ENCODE data around the gene ITPRID1. TPM values are rescaled to one million over a fixed set of nuclear protein-coding genes. Genes with fewer than 3 reads are reported as not detected.

The ITPRID1 gene
- total RNA-seq, 2 donors from 2014 or later = 5.6 to 21.8 TPM

GRCh38 chr7:31707089-31707488 is 193.2 kb downstream of the ITPRID1 start:
- no peak for DNase-seq
- Mint-ChIP-seq H3K36me3 (ENCODE audit: low read depth) (peaks cover 3% of the 10 kb centered on the region), H3K4me1 (peaks cover 30% of the 10 kb centered on the region), H3K27me3 (ENCODE audit: insufficient read depth) (peaks cover 17% of the 10 kb centered on the region), H3K4me3 (no peak overlapping the region), H3K9me3 (peaks cover 3% of the 10 kb centered on the region), H3K27ac (no peak overlapping the region)
- Histone ChIP-seq H3K4me3 (ENCODE audit: low read length) (no peak overlapping the region), H3K4me1 (ENCODE audit: control insufficient read depth, insufficient read depth, low read length) (peaks cover 6% of the 10 kb centered on the region), H3K36me3 (ENCODE audit: control insufficient read depth, insufficient read depth, low read length) (no peaks in the 10 kb centered on the region), H3K27me3 (ENCODE audit: control insufficient read depth, insufficient read depth, low read length, poor library complexity, severe bottlenecking) (no peaks in the 10 kb centered on the region), H3K9me3 (ENCODE audit: control insufficient read depth, low read length) (peaks cover 3% of the 10 kb centered on the region), H3K27ac (ENCODE audit: low read depth, low read length) (no peak overlapping the region), H3K9ac (ENCODE audit: extremely low read depth, low read length, poor library complexity, severe bottlenecking) (no peak overlapping the region)
- TF ChIP-seq CTCF (conservative IDR thresholded peaks at IDR 0.05) = no peak
- 69 to 77% methylated on average over 3 to 5 of the region's 5 CpGs for WGBS, 2 experiments (ENCODE audit: insufficient coverage in 1 of 2, insufficient read length in 1 of 2)

Other genes starting within 250 kb of the ITPRID1 start
- not detected for gene NEUROD6, start 173.4 kb upstream of the ITPRID1 start, total RNA-seq
- gene PPP1R17, start 173.1 kb downstream of the ITPRID1 start, total RNA-seq = under 1 TPM in 1 of 2 donors, not detected in 1; 0.44 TPM

Measured in endodermal cell (in vitro differentiated cells).